ENCODE data around the gene CACNA2D1. TPM values are rescaled to one million over a fixed set of nuclear protein-coding genes. Genes with fewer than 3 reads are reported as not detected.

The CACNA2D1 gene
- total RNA-seq, 3 donors from 2014 or later (not counting 1 experiment from before 2014, with no cell fraction given) = not detected

DNA sequence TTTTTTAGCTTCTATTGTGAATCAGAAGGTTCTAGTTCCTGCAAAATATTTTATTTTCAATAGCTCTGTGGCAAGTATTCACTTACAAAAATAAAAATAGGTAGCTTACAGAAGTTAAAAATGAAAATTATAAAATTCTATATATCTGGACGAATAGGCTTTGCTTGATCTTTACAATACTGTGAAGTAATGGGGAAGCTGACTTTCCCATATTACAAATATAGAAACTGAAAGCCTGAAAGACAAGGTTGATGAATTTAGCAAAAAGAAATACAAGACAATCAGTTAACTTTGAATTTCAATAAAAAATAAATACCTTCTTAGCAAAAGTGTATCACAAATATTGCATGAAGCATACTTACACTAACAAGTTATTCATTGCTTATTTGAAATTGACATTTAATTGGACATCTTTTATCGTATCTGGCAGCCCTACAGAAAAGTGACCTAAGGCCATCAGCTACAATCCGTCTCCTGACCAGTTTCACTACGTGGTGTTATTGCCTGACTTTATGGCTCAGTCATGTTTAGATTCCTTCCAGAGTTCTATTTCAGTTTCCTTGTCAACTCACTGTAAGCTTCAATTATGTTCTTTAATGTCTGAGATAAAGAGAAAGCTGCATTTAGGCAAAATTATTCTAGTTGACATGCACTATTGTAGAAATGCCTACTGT lies 363.2 kb downstream of the CACNA2D1 start:
- DNase-seq (no peak), ATAC-seq (no peak)
- H3K4me1 Mint-ChIP-seq = no peaks in the 10 kb centered on the region
- intact Hi-C loops (cut with micrococcal nuclease) = no loop called here
- no peaks in the 10 kb centered on the region for H3K9me3 ChIP-seq (ENCODE audit: control insufficient read depth, insufficient read depth, low read length)
- no peaks in the 10 kb centered on the region for H3K36me3 Mint-ChIP-seq
- no peaks in the 10 kb centered on the region for H3K36me3 ChIP-seq (ENCODE audit: control insufficient read depth, insufficient read depth, low read length)
- H3K4me1 ChIP-seq (ENCODE audit: control insufficient read depth, insufficient read depth, low read length) = no peaks in the 10 kb centered on the region
- TF ChIP-seq, protein P1, sequence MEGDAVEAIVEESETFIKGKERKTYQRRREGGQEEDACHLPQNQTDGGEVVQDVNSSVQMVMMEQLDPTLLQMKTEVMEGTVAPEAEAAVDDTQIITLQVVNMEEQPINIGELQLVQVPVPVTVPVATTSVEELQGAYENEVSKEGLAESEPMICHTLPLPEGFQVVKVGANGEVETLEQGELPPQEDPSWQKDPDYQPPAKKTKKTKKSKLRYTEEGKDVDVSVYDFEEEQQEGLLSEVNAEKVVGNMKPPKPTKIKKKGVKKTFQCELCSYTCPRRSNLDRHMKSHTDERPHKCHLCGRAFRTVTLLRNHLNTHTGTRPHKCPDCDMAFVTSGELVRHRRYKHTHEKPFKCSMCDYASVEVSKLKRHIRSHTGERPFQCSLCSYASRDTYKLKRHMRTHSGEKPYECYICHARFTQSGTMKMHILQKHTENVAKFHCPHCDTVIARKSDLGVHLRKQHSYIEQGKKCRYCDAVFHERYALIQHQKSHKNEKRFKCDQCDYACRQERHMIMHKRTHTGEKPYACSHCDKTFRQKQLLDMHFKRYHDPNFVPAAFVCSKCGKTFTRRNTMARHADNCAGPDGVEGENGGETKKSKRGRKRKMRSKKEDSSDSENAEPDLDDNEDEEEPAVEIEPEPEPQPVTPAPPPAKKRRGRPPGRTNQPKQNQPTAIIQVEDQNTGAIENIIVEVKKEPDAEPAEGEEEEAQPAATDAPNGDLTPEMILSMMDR (IDR thresholded peaks at IDR 0.05) = no peak
- H3K9me3 Mint-ChIP-seq = peaks cover 11 to 14% of the 10 kb centered on the region in 2 donors
- H3K27me3 Mint-ChIP-seq (ENCODE audit: low read depth in 2 of 2) = no peaks in the 10 kb centered on the region
- no peaks in the 10 kb centered on the region for H3K27me3 ChIP-seq (ENCODE audit: control insufficient read depth, insufficient read depth, low read length)
- H3K27ac ChIP-seq (ENCODE audit: low read length) = no peak overlapping the region
- H3K4me3 Mint-ChIP-seq = no peak overlapping the region
- H3K27ac Mint-ChIP-seq = no peak overlapping the region
- no peak overlapping the region for H3K4me3 ChIP-seq (ENCODE audit: low read length)
- 85% methylated on average over 3 of the region's 4 CpGs for WGBS (ENCODE audit: insufficient coverage)

DNA sequence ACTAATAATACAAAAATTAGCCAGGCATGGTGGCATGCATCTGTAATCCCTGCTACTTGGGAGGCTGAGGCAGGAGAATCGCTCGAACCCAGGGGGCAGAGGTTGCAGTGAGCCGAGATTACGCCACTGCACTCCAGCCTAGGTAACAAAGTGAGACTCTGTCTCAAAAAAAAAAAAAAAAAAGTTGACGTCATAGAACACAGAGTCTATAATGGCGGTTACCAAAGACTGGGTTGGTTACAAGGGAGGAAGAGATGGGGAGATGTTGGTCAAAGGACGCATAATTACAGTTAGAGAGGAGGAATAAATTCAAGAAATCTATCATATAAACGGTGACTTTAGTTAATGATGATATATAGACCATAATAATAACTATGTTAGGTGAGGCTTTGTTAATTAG lies 364.1 kb downstream of the CACNA2D1 start:
- H3K27me3 Mint-ChIP-seq (ENCODE audit: low read depth in 2 of 2) = no peaks in the 10 kb centered on the region
- TF ChIP-seq, protein P1 (IDR thresholded peaks at IDR 0.05) = no peak
- Histone ChIP-seq H3K27ac (ENCODE audit: low read length) (no peak overlapping the region), H3K4me1 (ENCODE audit: control insufficient read depth, insufficient read depth, low read length) (no peaks in the 10 kb centered on the region), H3K9me3 (ENCODE audit: control insufficient read depth, insufficient read depth, low read length) (no peaks in the 10 kb centered on the region), H3K4me3 (ENCODE audit: low read length) (no peak overlapping the region), H3K27me3 (ENCODE audit: control insufficient read depth, insufficient read depth, low read length) (no peaks in the 10 kb centered on the region), H3K36me3 (ENCODE audit: control insufficient read depth, insufficient read depth, low read length) (no peaks in the 10 kb centered on the region)
- ATAC-seq (no peak), DNase-seq (no peak)
- intact Hi-C loops (cut with micrococcal nuclease) = no loop called here
- H3K36me3 Mint-ChIP-seq = no peaks in the 10 kb centered on the region
- H3K27ac Mint-ChIP-seq = no peak overlapping the region
- WGBS (ENCODE audit: insufficient coverage) = 94% methylated on average over 6 of the region's 8 CpGs
- H3K4me1 Mint-ChIP-seq = no peaks in the 10 kb centered on the region
- H3K4me3 Mint-ChIP-seq = no peak overlapping the region
- H3K9me3 Mint-ChIP-seq = peaks cover 11 to 16% of the 10 kb centered on the region in 2 donors

DNA sequence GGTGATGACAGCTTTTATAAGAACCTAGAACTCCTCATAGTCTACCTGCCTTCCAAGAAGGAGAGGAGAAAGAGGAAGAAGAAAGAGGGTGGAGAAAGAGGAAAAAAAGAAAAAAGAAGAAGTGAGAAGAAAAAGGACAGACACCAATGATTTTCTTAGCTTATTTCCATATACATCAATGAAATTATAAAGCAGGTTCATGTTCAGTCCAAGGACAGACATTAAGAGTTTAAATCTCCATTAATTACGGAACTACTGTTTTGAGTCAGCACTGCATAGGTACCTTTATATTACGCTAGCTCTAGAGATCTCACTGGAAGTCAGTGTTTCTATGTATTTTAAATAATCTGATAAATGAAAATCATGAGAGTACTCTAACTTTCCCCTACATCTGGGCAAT lies 364.8 kb downstream of the CACNA2D1 start:
- H3K27me3 Mint-ChIP-seq (ENCODE audit: low read depth in 2 of 2) = no peaks in the 10 kb centered on the region
- no peak overlapping the region for H3K27ac ChIP-seq (ENCODE audit: low read length)
- H3K4me3 ChIP-seq (ENCODE audit: low read length) = no peak overlapping the region
- H3K36me3 ChIP-seq (ENCODE audit: control insufficient read depth, insufficient read depth, low read length) = no peaks in the 10 kb centered on the region
- H3K4me1 ChIP-seq (ENCODE audit: control insufficient read depth, insufficient read depth, low read length) = no peaks in the 10 kb centered on the region
- DNase-seq (no peak), ATAC-seq (no peak)
- H3K36me3 Mint-ChIP-seq = no peaks in the 10 kb centered on the region
- H3K4me1 Mint-ChIP-seq = no peaks in the 10 kb centered on the region
- H3K9me3 Mint-ChIP-seq = peaks cover 11 to 16% of the 10 kb centered on the region in 2 donors
- no peak overlapping the region for H3K4me3 Mint-ChIP-seq
- intact Hi-C loops (cut with micrococcal nuclease) = no loop called here
- WGBS (ENCODE audit: insufficient coverage) = 88% methylated on average over 1 of the region's 2 CpGs
- H3K27ac Mint-ChIP-seq = no peak overlapping the region
- TF ChIP-seq, protein P1 (IDR thresholded peaks at IDR 0.05) = no peak
- no peaks in the 10 kb centered on the region for H3K9me3 ChIP-seq (ENCODE audit: control insufficient read depth, insufficient read depth, low read length)
- H3K27me3 ChIP-seq (ENCODE audit: control insufficient read depth, insufficient read depth, low read length) = no peaks in the 10 kb centered on the region

DNA sequence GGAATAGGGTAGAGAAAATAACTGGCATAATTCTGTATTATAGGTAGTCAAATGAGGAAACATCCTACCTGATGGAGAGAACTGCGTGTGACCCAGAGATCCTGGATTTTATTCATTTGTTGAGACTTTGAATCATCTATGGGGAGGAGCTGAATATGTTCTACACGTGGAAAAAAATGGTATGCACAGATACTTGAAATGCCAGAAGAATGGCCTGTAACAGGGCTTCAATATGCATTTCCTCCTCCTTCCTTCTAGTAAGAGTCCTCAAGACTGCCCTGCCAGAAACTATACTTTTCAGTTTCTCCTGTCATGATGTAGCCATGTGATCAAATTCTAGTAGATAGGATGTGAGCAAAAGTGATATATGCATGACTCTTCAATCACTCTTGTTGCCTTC lies 372.1 kb downstream of the CACNA2D1 start:
- intact Hi-C loops (cut with micrococcal nuclease) = no loop called here

More for the DNA sequence above, 372.1 kb downstream of the CACNA2D1 start:
- Histone ChIP-seq H3K27ac (ENCODE audit: low read length) (no peak overlapping the region), H3K4me1 (ENCODE audit: control insufficient read depth, insufficient read depth, low read length) (no peaks in the 10 kb centered on the region), H3K4me3 (ENCODE audit: low read length) (no peak overlapping the region), H3K27me3 (ENCODE audit: control insufficient read depth, insufficient read depth, low read length) (no peaks in the 10 kb centered on the region), H3K36me3 (ENCODE audit: control insufficient read depth, insufficient read depth, low read length) (no peaks in the 10 kb centered on the region), H3K9me3 (ENCODE audit: control insufficient read depth, insufficient read depth, low read length) (no peaks in the 10 kb centered on the region)
- 93% methylated on average over 2 of the region's 2 CpGs for WGBS (ENCODE audit: insufficient coverage)
- ATAC-seq (no peak), DNase-seq (no peak)
- H3K4me1 Mint-ChIP-seq = no peaks in the 10 kb centered on the region
- H3K4me3 Mint-ChIP-seq = no peak overlapping the region
- TF ChIP-seq, protein P1 (IDR thresholded peaks at IDR 0.05) = no peak
- no peaks in the 10 kb centered on the region for H3K36me3 Mint-ChIP-seq
- H3K27me3 Mint-ChIP-seq (ENCODE audit: low read depth in 2 of 2) = no peaks in the 10 kb centered on the region
- H3K9me3 Mint-ChIP-seq = peaks cover 0 to 2% of the 10 kb centered on the region in 2 donors
- no peak overlapping the region for H3K27ac Mint-ChIP-seq
